HFF-Myc (cell line): ENCODE measurements around the gene ADGRF1.

Experiments
- DNase-seq: peaks from one replicate; pipeline ENCODE4 v3.0.0-alpha.2; 2011; ENCODE audit warnings: low read depth; ENCODE audit errors: extremely low read depth
- H3K4me3 ChIP-seq: replicated peaks from 2 replicates; pipeline ENCODE4 v1.5.1; 2011; ENCODE audit warnings: low read depth, mild to moderate bottlenecking, control low read depth, low read length
- TF ChIP-seq, protein P1 (sequence below): IDR thresholded peaks from 2 replicates; pipeline ENCODE4 v1.5.1; 2012; ENCODE audit warnings: mild to moderate bottlenecking, low read depth, low read length, control low read depth; ENCODE audit errors: missing control alignments

Gene ADGRF1

DNA sequence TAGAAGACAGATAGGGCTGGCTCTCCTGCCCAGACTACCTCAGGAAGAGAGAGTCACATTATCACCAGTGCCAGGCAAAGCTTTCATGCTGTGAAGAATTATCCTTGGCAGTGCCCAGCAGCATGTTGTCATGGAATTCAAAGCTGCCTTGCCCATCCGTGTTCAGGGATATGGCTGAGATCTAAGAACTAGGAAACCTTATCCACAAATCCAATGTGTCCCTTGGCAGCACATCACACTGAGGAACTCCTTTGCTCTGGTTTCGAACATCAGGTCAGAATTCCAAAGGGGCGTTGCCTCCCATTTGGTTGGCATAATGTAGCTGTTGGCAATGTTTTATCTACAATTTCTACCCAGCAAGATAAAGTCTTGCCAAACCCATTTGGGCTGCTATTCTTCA is 52.7 kb downstream of the ADGRF1 start:
- no peak overlapping the region for H3K4me3 ChIP-seq
- TF ChIP-seq, protein P1, sequence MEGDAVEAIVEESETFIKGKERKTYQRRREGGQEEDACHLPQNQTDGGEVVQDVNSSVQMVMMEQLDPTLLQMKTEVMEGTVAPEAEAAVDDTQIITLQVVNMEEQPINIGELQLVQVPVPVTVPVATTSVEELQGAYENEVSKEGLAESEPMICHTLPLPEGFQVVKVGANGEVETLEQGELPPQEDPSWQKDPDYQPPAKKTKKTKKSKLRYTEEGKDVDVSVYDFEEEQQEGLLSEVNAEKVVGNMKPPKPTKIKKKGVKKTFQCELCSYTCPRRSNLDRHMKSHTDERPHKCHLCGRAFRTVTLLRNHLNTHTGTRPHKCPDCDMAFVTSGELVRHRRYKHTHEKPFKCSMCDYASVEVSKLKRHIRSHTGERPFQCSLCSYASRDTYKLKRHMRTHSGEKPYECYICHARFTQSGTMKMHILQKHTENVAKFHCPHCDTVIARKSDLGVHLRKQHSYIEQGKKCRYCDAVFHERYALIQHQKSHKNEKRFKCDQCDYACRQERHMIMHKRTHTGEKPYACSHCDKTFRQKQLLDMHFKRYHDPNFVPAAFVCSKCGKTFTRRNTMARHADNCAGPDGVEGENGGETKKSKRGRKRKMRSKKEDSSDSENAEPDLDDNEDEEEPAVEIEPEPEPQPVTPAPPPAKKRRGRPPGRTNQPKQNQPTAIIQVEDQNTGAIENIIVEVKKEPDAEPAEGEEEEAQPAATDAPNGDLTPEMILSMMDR: no peak
- no peak for DNase-seq

DNA sequence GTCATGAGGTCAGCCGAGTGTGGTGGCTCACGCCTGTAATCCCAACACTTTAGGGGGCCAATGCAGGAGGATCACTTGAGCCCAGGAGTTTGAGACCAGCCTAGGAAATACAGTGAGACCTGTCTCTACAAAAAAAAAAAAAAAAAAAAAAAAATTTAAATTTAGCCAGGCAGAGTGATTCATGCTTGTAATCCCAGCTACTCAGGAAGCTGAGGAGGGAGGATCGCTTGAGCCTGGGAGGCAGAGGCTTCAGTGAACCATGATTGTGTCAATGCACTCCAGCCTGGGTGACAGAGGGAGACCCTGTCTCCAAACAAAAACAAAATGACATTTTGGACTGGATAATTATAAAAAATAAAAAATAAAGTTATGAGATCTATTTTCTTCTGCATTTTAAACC is 56.2 kb downstream of the ADGRF1 start:
- TF ChIP-seq, protein P1: no peak
- no peak for DNase-seq
- H3K4me3 ChIP-seq: no peak overlapping the region

DNA sequence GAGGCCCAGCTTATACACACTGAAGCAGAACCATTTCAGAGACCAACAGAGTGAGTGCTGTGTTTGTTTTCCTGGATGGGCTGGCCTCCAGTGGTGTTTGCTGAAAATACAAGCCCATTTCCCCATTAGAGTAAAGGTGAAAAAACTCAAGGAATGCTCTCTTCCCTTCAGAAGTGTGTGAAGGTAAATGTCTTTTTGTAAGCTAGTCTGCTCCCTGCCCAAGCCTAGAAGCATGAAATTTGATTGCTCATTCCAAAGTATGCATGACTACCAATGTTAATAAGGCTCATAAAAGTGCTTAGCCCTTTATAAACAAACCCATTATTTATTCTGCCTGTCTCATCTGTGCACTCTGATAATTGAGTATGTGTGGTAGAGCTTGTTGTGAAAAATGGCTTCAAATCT is 59.1 kb downstream of the ADGRF1 start:
- no peak overlapping the region for H3K4me3 ChIP-seq
- peak; percentile 7 for DNase-seq
- TF ChIP-seq, protein P1: no peak

- no peak for DNase-seq
- no peak overlapping the region for H3K4me3 ChIP-seq
- TF ChIP-seq, protein P1: no peak
Observed at GRCh38 chr6:46979206-46979605, 62.9 kb downstream of the ADGRF1 start.

DNA sequence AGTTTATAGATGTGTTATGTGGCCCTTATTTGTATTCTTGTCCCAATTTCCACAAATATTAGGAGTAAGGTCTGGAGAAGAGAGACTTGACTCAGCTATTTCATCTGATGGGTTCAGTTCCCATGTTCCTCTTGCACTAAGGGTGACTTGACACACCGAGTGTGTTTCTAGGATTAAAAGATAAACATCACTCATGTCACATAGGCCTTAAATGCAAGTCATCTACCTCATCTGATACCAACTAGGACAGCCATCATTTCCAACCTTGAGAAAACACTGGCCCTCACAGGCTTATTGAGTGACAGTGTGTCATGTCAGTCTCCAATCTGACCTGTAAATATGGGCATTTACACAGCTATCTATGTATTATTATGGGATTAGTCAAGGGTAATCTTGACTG is 67.3 kb downstream of the ADGRF1 start:
- H3K4me3 ChIP-seq: no peak overlapping the region
- DNase-seq: no peak
- TF ChIP-seq, protein P1: no peak

DNA sequence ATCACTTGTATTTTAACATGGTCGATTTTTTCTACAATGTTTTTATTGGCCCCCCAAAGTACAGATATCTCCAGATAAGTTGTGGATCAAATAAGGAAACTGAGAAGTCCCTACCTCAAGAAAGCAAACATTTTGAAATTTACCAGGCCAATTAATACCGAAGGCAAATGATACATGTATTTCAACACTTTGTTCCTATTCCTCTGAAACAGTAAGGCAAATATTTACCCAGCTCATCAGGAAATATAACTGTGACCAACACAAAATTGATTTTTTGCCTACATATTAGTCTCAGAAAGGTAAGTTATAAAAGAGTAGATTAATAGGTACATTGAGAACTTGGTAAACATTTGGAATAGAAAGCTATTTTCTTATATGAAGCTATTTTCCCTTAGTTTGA is 69.1 kb downstream of the ADGRF1 start:
- TF ChIP-seq, protein P1: no peak
- H3K4me3 ChIP-seq: no peak overlapping the region
- DNase-seq: no peak

GRCh38 chr6:46972531-46972930 is 69.6 kb downstream of the ADGRF1 start:
- no peak overlapping the region for H3K4me3 ChIP-seq
- no peak for DNase-seq
- TF ChIP-seq, protein P1: no peak
